K562 (cell line): Measurements from ENCODE around the gene RABL6. TPM values are rescaled to one million over a fixed set of nuclear protein-coding genes. Genes with fewer than 3 reads are reported as not detected.

ENCODE experiments used
- CREB1 ChIP-seq, 2 experiments: sonication (generic) in 1 of 2; formaldehyde crosslinking in 1 of 2; IDR thresholded peaks; 2 replicates each; pipeline versions ENCODE4 v1.6.1 to v1.8.0; 2012 to 2022; ENCODE audit warnings: inconsistent platforms in 1 of 2, mild to moderate bottlenecking in 1 of 2, missing genetic modification reagents in 1 of 2, moderate library complexity in 1 of 2
- CXXC5 ChIP-seq: fragments of 250-450 bp; sonication (Bioruptor Pico); IDR thresholded peaks from 2 replicates; pipeline ENCODE4 v1.8.0; 2022; ENCODE audit warnings: inconsistent platforms, mild to moderate bottlenecking, moderate library complexity
- NFIX ChIP-seq: fragments of 250-450 bp; sonication (Bioruptor Pico); IDR thresholded peaks from 2 replicates; pipeline ENCODE4 v1.4.0; 2020; ENCODE audit warnings: low read depth, mild to moderate bottlenecking, moderate library complexity
- NFXL1 ChIP-seq: fragments of 450-650 bp; formaldehyde crosslinking; IDR thresholded peaks from 2 replicates; pipeline ENCODE4 v1.4.0; 2021; ENCODE audit warnings: mild to moderate bottlenecking
- SREBF2 ChIP-seq: sonication (generic); formaldehyde crosslinking; IDR thresholded peaks from 2 replicates; pipeline ENCODE4 v1.4.0; 2020; ENCODE audit warnings: mild to moderate bottlenecking, missing genetic modification reagents
- TSHZ1 ChIP-seq: fragments of 250-450 bp; sonication (Bioruptor Pico); IDR thresholded peaks from 2 replicates; pipeline ENCODE4 v1.4.0; 2020; ENCODE audit warnings: mild to moderate bottlenecking, moderate library complexity
- ZNF197 ChIP-seq: fragments of 200-800 bp; sonication (Bioruptor generic); IDR thresholded peaks from 2 replicates; pipeline ENCODE4 v1.6.1; 2016; ENCODE audit warnings: low read depth, missing genetic modification characterization, missing compliant biosample characterization
- polyA plus RNA-seq, 8 experiments: library from polyadenylated mRNA; depleted of rRNA in 4 of 8; stranded (reverse) in 5 of 8; unstranded in 3 of 8; fragments of >200 nt; fragmentation: Nextera tagmentation in 2 of 8; fragmentation: Illumina TruSeq in 1 of 8; extraction: Ambion mirVana in 2 of 8; extraction: Trizol in 1 of 8; gene quantifications; 2 replicates each; pipeline versions ENCODE4 v1.2.1 to v1.2.3, GENCODE V29; 2011 to 2014; ENCODE audit warnings: inconsistent platforms in 1 of 8, missing spikeins in 1 of 8
- total RNA-seq, 7 experiments: library from RNA; depleted of rRNA in 6 of 7; stranded (reverse); fragments of >200 nt in 6 of 7; fragmentation: Illumina TruSeq in 2 of 7; extraction: Trizol in 2 of 7; gene quantifications; 2 replicates each; pipeline versions ENCODE4 v1.2.1 to v1.2.3, GENCODE V29; 2011 to 2021; ENCODE audit warnings: low replicate concordance in 1 of 7
- TF ChIP-seq, protein P1 (sequence below): sonication (generic); formaldehyde crosslinking; IDR thresholded peaks from 2 replicates; pipeline ENCODE4 v1.8.0; 2022; ENCODE audit warnings: mild to moderate bottlenecking, missing genetic modification reagents, borderline replicate concordance
- TF ChIP-seq, protein P2 (sequence below): fragments of 450-650 bp; IDR thresholded peaks from 2 replicates; pipeline ENCODE4 v1.6.1; 2016; ENCODE audit warnings: mild to moderate bottlenecking, moderate library complexity

The RABL6 gene
- total and polyA plus RNA-seq, 9 of the 15 experiments (the other 6 are each of a cell fraction or from before 2014, with no cell fraction given): 5.6 to 181 (median 84.5) TPM

DNA sequence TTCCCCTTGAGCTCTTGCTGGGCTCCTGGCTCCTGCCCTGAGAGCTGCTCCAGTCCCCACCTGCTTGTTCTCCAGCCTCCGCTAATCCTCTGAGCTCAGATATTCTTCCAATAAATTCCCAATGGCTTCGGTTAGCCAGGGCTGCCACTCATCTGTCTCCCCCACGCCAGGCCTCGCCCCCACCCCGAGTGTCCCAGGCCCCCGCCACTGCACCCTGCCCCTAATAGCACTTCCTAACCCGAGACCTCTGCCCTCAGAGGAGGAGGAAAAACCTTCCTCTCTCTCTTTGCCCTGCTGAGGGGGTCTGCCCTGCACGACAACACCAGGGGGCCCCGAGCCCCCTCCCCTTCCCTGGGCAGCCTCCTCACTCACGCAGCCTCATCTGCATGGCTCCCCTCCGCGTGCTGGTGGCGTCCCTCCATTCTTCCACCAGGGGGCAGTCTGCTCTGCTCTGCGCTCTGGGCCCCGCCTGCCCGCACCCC is 38.0 kb upstream of the RABL6 start (continued):
- TF ChIP-seq, protein P1, sequence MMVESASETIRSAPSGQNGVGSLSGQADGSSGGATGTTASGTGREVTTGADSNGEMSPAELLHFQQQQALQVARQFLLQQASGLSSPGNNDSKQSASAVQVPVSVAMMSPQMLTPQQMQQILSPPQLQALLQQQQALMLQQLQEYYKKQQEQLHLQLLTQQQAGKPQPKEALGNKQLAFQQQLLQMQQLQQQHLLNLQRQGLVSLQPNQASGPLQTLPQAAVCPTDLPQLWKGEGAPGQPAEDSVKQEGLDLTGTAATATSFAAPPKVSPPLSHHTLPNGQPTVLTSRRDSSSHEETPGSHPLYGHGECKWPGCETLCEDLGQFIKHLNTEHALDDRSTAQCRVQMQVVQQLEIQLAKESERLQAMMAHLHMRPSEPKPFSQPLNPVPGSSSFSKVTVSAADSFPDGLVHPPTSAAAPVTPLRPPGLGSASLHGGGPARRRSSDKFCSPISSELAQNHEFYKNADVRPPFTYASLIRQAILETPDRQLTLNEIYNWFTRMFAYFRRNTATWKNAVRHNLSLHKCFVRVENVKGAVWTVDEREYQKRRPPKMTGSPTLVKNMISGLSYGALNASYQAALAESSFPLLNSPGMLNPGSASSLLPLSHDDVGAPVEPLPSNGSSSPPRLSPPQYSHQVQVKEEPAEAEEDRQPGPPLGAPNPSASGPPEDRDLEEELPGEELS (CRISPR knock-in tag): no peak
- TF ChIP-seq SREBF2 (CRISPR knock-in tag) (no peak), NFXL1 (CRISPR knock-in tag) (no peak), NFIX (no peak), ZNF197 (CRISPR knock-in tag) (no peak), CXXC5 (CRISPR knock-in tag) (peak; percentile 28; the same call in 1 of the 2 replicates), CREB1 (IDR thresholded peaks at IDR 0.05) (no peak), CREB1 (CRISPR knock-in tag; IDR thresholded peaks at IDR 0.05) (no peak), TSHZ1 (CRISPR knock-in tag) (no peak)
- TF ChIP-seq, protein P2, sequence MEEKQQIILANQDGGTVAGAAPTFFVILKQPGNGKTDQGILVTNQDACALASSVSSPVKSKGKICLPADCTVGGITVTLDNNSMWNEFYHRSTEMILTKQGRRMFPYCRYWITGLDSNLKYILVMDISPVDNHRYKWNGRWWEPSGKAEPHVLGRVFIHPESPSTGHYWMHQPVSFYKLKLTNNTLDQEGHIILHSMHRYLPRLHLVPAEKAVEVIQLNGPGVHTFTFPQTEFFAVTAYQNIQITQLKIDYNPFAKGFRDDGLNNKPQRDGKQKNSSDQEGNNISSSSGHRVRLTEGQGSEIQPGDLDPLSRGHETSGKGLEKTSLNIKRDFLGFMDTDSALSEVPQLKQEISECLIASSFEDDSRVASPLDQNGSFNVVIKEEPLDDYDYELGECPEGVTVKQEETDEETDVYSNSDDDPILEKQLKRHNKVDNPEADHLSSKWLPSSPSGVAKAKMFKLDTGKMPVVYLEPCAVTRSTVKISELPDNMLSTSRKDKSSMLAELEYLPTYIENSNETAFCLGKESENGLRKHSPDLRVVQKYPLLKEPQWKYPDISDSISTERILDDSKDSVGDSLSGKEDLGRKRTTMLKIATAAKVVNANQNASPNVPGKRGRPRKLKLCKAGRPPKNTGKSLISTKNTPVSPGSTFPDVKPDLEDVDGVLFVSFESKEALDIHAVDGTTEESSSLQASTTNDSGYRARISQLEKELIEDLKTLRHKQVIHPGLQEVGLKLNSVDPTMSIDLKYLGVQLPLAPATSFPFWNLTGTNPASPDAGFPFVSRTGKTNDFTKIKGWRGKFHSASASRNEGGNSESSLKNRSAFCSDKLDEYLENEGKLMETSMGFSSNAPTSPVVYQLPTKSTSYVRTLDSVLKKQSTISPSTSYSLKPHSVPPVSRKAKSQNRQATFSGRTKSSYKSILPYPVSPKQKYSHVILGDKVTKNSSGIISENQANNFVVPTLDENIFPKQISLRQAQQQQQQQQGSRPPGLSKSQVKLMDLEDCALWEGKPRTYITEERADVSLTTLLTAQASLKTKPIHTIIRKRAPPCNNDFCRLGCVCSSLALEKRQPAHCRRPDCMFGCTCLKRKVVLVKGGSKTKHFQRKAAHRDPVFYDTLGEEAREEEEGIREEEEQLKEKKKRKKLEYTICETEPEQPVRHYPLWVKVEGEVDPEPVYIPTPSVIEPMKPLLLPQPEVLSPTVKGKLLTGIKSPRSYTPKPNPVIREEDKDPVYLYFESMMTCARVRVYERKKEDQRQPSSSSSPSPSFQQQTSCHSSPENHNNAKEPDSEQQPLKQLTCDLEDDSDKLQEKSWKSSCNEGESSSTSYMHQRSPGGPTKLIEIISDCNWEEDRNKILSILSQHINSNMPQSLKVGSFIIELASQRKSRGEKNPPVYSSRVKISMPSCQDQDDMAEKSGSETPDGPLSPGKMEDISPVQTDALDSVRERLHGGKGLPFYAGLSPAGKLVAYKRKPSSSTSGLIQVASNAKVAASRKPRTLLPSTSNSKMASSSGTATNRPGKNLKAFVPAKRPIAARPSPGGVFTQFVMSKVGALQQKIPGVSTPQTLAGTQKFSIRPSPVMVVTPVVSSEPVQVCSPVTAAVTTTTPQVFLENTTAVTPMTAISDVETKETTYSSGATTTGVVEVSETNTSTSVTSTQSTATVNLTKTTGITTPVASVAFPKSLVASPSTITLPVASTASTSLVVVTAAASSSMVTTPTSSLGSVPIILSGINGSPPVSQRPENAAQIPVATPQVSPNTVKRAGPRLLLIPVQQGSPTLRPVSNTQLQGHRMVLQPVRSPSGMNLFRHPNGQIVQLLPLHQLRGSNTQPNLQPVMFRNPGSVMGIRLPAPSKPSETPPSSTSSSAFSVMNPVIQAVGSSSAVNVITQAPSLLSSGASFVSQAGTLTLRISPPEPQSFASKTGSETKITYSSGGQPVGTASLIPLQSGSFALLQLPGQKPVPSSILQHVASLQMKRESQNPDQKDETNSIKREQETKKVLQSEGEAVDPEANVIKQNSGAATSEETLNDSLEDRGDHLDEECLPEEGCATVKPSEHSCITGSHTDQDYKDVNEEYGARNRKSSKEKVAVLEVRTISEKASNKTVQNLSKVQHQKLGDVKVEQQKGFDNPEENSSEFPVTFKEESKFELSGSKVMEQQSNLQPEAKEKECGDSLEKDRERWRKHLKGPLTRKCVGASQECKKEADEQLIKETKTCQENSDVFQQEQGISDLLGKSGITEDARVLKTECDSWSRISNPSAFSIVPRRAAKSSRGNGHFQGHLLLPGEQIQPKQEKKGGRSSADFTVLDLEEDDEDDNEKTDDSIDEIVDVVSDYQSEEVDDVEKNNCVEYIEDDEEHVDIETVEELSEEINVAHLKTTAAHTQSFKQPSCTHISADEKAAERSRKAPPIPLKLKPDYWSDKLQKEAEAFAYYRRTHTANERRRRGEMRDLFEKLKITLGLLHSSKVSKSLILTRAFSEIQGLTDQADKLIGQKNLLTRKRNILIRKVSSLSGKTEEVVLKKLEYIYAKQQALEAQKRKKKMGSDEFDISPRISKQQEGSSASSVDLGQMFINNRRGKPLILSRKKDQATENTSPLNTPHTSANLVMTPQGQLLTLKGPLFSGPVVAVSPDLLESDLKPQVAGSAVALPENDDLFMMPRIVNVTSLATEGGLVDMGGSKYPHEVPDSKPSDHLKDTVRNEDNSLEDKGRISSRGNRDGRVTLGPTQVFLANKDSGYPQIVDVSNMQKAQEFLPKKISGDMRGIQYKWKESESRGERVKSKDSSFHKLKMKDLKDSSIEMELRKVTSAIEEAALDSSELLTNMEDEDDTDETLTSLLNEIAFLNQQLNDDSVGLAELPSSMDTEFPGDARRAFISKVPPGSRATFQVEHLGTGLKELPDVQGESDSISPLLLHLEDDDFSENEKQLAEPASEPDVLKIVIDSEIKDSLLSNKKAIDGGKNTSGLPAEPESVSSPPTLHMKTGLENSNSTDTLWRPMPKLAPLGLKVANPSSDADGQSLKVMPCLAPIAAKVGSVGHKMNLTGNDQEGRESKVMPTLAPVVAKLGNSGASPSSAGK: peak; percentile 48; the same call in 1 of the 2 replicates
